Measurements from ENCODE around the gene RNF217. TPM values are rescaled to one million over a fixed set of nuclear protein-coding genes. Genes with fewer than 3 reads are reported as not detected.

The RNF217 gene
- total RNA-seq, 1 donor from 2014 or later, result 50.7 TPM

GRCh38 chr6:124987291-124987690, 25.1 kb downstream of the RNF217 start:
- Mint-ChIP-seq H3K27ac (ENCODE audit: unreplicated experiment) (no peak overlapping the region), H3K4me3 (ENCODE audit: unreplicated experiment) (no peak overlapping the region), H3K4me1 (ENCODE audit: unreplicated experiment) (no peaks in the 10 kb centered on the region), H3K27me3 (ENCODE audit: unreplicated experiment) (no peaks in the 10 kb centered on the region), H3K9me3 (ENCODE audit: unreplicated experiment) (no peaks in the 10 kb centered on the region), H3K36me3 (ENCODE audit: low read depth, unreplicated experiment) (peaks cover 6% of the 10 kb centered on the region)
- TF ChIP-seq CTCF (IDR thresholded peaks at IDR 0.05; ENCODE audit: unreplicated experiment), result no peak
- DNase-seq (ENCODE audit: low spot score), result no peak

GRCh38 chr6:124987999-124988591, 25.9 kb downstream of the RNF217 start:
- peaks cover 6% of the 10 kb centered on the region for H3K36me3 Mint-ChIP-seq (ENCODE audit: low read depth, unreplicated experiment)
- H3K4me1 Mint-ChIP-seq (ENCODE audit: unreplicated experiment), result no peaks in the 10 kb centered on the region
- TF ChIP-seq CTCF (IDR thresholded peaks at IDR 0.05; ENCODE audit: unreplicated experiment), result no peak
- H3K9me3 Mint-ChIP-seq (ENCODE audit: unreplicated experiment), result no peaks in the 10 kb centered on the region
- H3K27ac Mint-ChIP-seq (ENCODE audit: unreplicated experiment), result no peak overlapping the region
- H3K27me3 Mint-ChIP-seq (ENCODE audit: unreplicated experiment), result no peaks in the 10 kb centered on the region
- H3K4me3 Mint-ChIP-seq (ENCODE audit: unreplicated experiment), result no peak overlapping the region
- DNase-seq (ENCODE audit: low spot score), result no peak

GRCh38 chr6:124989136-124989983, 27.1 kb downstream of the RNF217 start:
- no peak overlapping the region for H3K27ac Mint-ChIP-seq (ENCODE audit: unreplicated experiment)
- H3K36me3 Mint-ChIP-seq (ENCODE audit: low read depth, unreplicated experiment), result peaks cover 6% of the 10 kb centered on the region
- no peaks in the 10 kb centered on the region for H3K27me3 Mint-ChIP-seq (ENCODE audit: unreplicated experiment)
- no peak for TF ChIP-seq CTCF (IDR thresholded peaks at IDR 0.05; ENCODE audit: unreplicated experiment)
- H3K4me1 Mint-ChIP-seq (ENCODE audit: unreplicated experiment), result peaks cover 3% of the 10 kb centered on the region
- DNase-seq (ENCODE audit: low spot score), result no peak
- H3K9me3 Mint-ChIP-seq (ENCODE audit: unreplicated experiment), result no peaks in the 10 kb centered on the region
- H3K4me3 Mint-ChIP-seq (ENCODE audit: unreplicated experiment), result no peak overlapping the region

GRCh38 chr6:124990988-124991387, 28.8 kb downstream of the RNF217 start:
- no peaks in the 10 kb centered on the region for H3K9me3 Mint-ChIP-seq (ENCODE audit: unreplicated experiment)
- no peak for TF ChIP-seq CTCF (IDR thresholded peaks at IDR 0.05; ENCODE audit: unreplicated experiment)
- no peak overlapping the region for H3K4me3 Mint-ChIP-seq (ENCODE audit: unreplicated experiment)
- DNase-seq (ENCODE audit: low spot score), result no peak
- no peak overlapping the region for H3K27ac Mint-ChIP-seq (ENCODE audit: unreplicated experiment)
- H3K4me1 Mint-ChIP-seq (ENCODE audit: unreplicated experiment), result peaks cover 3% of the 10 kb centered on the region
- H3K27me3 Mint-ChIP-seq (ENCODE audit: unreplicated experiment), result no peaks in the 10 kb centered on the region
- peaks cover 6% of the 10 kb centered on the region for H3K36me3 Mint-ChIP-seq (ENCODE audit: low read depth, unreplicated experiment)

- Mint-ChIP-seq H3K36me3 (ENCODE audit: low read depth, unreplicated experiment) (peaks cover 6% of the 10 kb centered on the region), H3K27me3 (ENCODE audit: unreplicated experiment) (no peaks in the 10 kb centered on the region), H3K27ac (ENCODE audit: unreplicated experiment) (no peak overlapping the region), H3K4me1 (ENCODE audit: unreplicated experiment) (peaks cover 3% of the 10 kb centered on the region), H3K9me3 (ENCODE audit: unreplicated experiment) (no peaks in the 10 kb centered on the region), H3K4me3 (ENCODE audit: unreplicated experiment) (no peak overlapping the region)
- DNase-seq (ENCODE audit: low spot score), result no peak
- no peak for TF ChIP-seq CTCF (IDR thresholded peaks at IDR 0.05; ENCODE audit: unreplicated experiment)
Measured at GRCh38 chr6:124991764-124992295, 29.6 kb downstream of the RNF217 start.

All from endothelial cell (in vitro differentiated cells).